WTC11 (cell line): ENCODE results near the gene RPUSD2. TPM values are rescaled to one million over a fixed set of nuclear protein-coding genes. Genes with fewer than 3 reads are reported as not detected.
A peak's percentile ranks its signal among the peaks of the same experiment; 100 is the strongest.

Experiments
- ATAC-seq: fragments of 200-7000 bp; cut with Tn5 transposase; 2 replicates; pipeline ENCODE4 v1.10.0; 2021; ENCODE audit warnings: mild to moderate bottlenecking, moderate library complexity
- CTCF ChIA-PET: fragments of 300-600 bp; sonication (Branson Sonifier 250); formaldehyde crosslinking; loops from one replicate; lab custom pipeline; 2021; ENCODE audit warnings: antibody characterized with exemption; lab: Charles Lee
- POLR2A ChIA-PET: fragments of 350-600 bp; sonication (Branson Sonifier 250); formaldehyde crosslinking; loops from one replicate; lab custom pipeline; 2021; ENCODE audit warnings: antibody characterized with exemption; lab: Charles Lee
- DNase-seq: peaks from one replicate; pipeline ENCODE4 v3.0.0; 2021; ENCODE audit warnings: low spot score
- H3K27ac Mint-ChIP-seq: 2 replicates; pipeline ENCODE4 v1.8.0; 2021; ENCODE audit warnings: mixed read lengths
- H3K27me3 Mint-ChIP-seq: 2 replicates; pipeline ENCODE4 v1.8.0; 2021; ENCODE audit warnings: low read depth, mild to moderate bottlenecking, moderate library complexity, mixed read lengths
- H3K36me3 Mint-ChIP-seq: 2 replicates; pipeline ENCODE4 v1.8.0; 2021; ENCODE audit warnings: mixed read lengths
- H3K4me1 Mint-ChIP-seq: 2 replicates; pipeline ENCODE4 v1.8.0; 2022; ENCODE audit warnings: mixed read lengths
- H3K4me3 Mint-ChIP-seq: 2 replicates; pipeline ENCODE4 v1.8.0; 2021; ENCODE audit warnings: mild to moderate bottlenecking, moderate library complexity, mixed read lengths
- H3K9me3 Mint-ChIP-seq: 2 replicates; pipeline ENCODE4 v1.8.0; 2021; ENCODE audit warnings: mixed read lengths
- ARID4B ChIP-seq: sonication (generic); formaldehyde crosslinking; IDR thresholded peaks from 2 replicates; pipeline ENCODE4 v1.8.0; 2023; ENCODE audit warnings: missing genetic modification reagents, mild to moderate bottlenecking, borderline replicate concordance
- CREM ChIP-seq: sonication (generic); formaldehyde crosslinking; IDR thresholded peaks from 2 replicates; pipeline ENCODE4 v1.8.1; 2022; ENCODE audit warnings: mild to moderate bottlenecking, missing genetic modification reagents, moderate library complexity
- E2F5 ChIP-seq: sonication (generic); formaldehyde crosslinking; IDR thresholded peaks from 2 replicates; pipeline ENCODE4 v1.8.1; 2022; ENCODE audit warnings: mild to moderate bottlenecking, moderate library complexity, missing genetic modification reagents
- FOXJ3 ChIP-seq: sonication (generic); formaldehyde crosslinking; IDR thresholded peaks from 2 replicates; pipeline ENCODE4 v1.9.0; 2021; ENCODE audit warnings: missing genetic modification reagents, mild to moderate bottlenecking, borderline replicate concordance
- NR1H2 ChIP-seq: sonication (generic); formaldehyde crosslinking; IDR thresholded peaks from 2 replicates; pipeline ENCODE4 v1.9.0; 2021; ENCODE audit warnings: mild to moderate bottlenecking, moderate library complexity, missing genetic modification reagents
- NR2C2 ChIP-seq: sonication (generic); formaldehyde crosslinking; IDR thresholded peaks from 2 replicates; pipeline ENCODE4 v1.8.0; 2022; ENCODE audit warnings: mild to moderate bottlenecking, missing genetic modification reagents
- OVOL2 ChIP-seq: fragments of 250-450 bp; sonication (Bioruptor Pico); IDR thresholded peaks from 2 replicates; pipeline ENCODE4 v1.9.0; 2021; ENCODE audit warnings: mild to moderate bottlenecking, borderline replicate concordance
- PRDM15 ChIP-seq: sonication (generic); formaldehyde crosslinking; IDR thresholded peaks from 2 replicates; pipeline ENCODE4 v1.8.0; 2022; ENCODE audit warnings: missing genetic modification reagents
- ZNF423 ChIP-seq: fragments of 250-450 bp; sonication (Bioruptor Pico); IDR thresholded peaks from 2 replicates; pipeline ENCODE4 v2.1.2; 2022; ENCODE audit warnings: mild to moderate bottlenecking, moderate library complexity
- ZNF425 ChIP-seq: fragments of 250-450 bp; sonication (Bioruptor Pico); conservative IDR thresholded peaks from 2 replicates; pipeline ENCODE4 v1.9.0; 2021; ENCODE audit warnings: mild to moderate bottlenecking
- total RNA-seq: library from RNA; stranded (reverse); gene quantifications from 3 replicates; pipeline ENCODE4 v1.2.3, GENCODE V29; 2021

RPUSD2 gene
- total RNA-seq, 1 experiment from 2014 or later, result 30.8 TPM

- H3K27ac Mint-ChIP-seq, result peak overlapping the region; percentile 41; the same call in 1 of the 2 replicates
These were observed 43.2 kb upstream of the RPUSD2 start for GRCh38 chr15:40525855-40526254.

GRCh38 chr15:40528801-40529200 lies 40.3 kb upstream of the RPUSD2 start:
- ATAC-seq, result no peak
- H3K27ac Mint-ChIP-seq, result no peak overlapping the region
- no peaks in the 10 kb centered on the region for H3K36me3 Mint-ChIP-seq
- CTCF ChIA-PET, result interaction anchor here (0.5 to 1.4 kb wide), 3 partner anchors 9 to 120 kb away, joined by 4 to 6 read pairs (median 5); no protein-coding TSS in a partner anchor
- no peaks in the 10 kb centered on the region; the same call in 1 of the 2 replicates for H3K27me3 Mint-ChIP-seq
- no peak for DNase-seq
- H3K4me3 Mint-ChIP-seq, result no peak overlapping the region
- no peaks in the 10 kb centered on the region for H3K4me1 Mint-ChIP-seq
- H3K9me3 Mint-ChIP-seq, result no peaks in the 10 kb centered on the region
- no peak for TF ChIP-seq OVOL2 (CRISPR knock-in tag)
- TF ChIP-seq CREM (CRISPR knock-in tag), result no peak
- no peak for TF ChIP-seq FOXJ3 (CRISPR knock-in tag)
- no peak for TF ChIP-seq NR2C2 (CRISPR knock-in tag)
- TF ChIP-seq PRDM15 (CRISPR knock-in tag), result no peak
- POLR2A ChIA-PET, result no interaction called here

More at GRCh38 chr15:40525855-40526254, 43.2 kb upstream of the RPUSD2 start:
- H3K4me3 Mint-ChIP-seq, result no peak overlapping the region
- H3K9me3 Mint-ChIP-seq, result no peaks in the 10 kb centered on the region
- ChIA-PET POLR2A (interaction anchor here (0.7 kb wide), 1 partner anchor 551 kb away, joined by 3 read pairs; no protein-coding TSS in a partner anchor), CTCF (no interaction called here)
- ATAC-seq (no peak), DNase-seq (no peak)
- TF ChIP-seq ZNF425 (CRISPR knock-in tag) (no peak), E2F5 (CRISPR knock-in tag) (no peak), ZNF423 (CRISPR knock-in tag) (no peak), ARID4B (no peak), NR1H2 (CRISPR knock-in tag) (no peak)
- no peaks in the 10 kb centered on the region for H3K4me1 Mint-ChIP-seq
- H3K27me3 Mint-ChIP-seq, result no peaks in the 10 kb centered on the region; the same call in 1 of the 2 replicates
- H3K36me3 Mint-ChIP-seq, result no peaks in the 10 kb centered on the region
